ENCODE data around the gene PHETA2. TPM values are rescaled to one million over a fixed set of nuclear protein-coding genes. Genes with fewer than 3 reads are reported as not detected.

Gene PHETA2
- total RNA-seq, 1 experiment from 2014 or later = not detected

- TF ChIP-seq CTCF (IDR thresholded peaks at IDR 0.05; ENCODE audit: unreplicated experiment) = no peak
- no peaks in the 10 kb centered on the region for H3K4me1 Mint-ChIP-seq (ENCODE audit: insufficient read depth, unreplicated experiment)
- DNase-seq (ENCODE audit: unreplicated experiment) = no peak
- no peak overlapping the region for H3K4me3 Mint-ChIP-seq (ENCODE audit: unreplicated experiment)
- peaks cover 13% of the 10 kb centered on the region for H3K27me3 Mint-ChIP-seq (ENCODE audit: insufficient read depth, unreplicated experiment)
- ChIA-PET CTCF (no interaction called here), POLR2A (no interaction called here)
- no peak overlapping the region for H3K27ac Mint-ChIP-seq (ENCODE audit: low read depth, unreplicated experiment)
- BruUV-seq (replicated peaks) = no TSS peak
- peaks cover 8% of the 10 kb centered on the region for H3K9me3 Mint-ChIP-seq (ENCODE audit: unreplicated experiment)
- intact Hi-C loops (cut with micrococcal nuclease) = no loop called here
- H3K36me3 Mint-ChIP-seq (ENCODE audit: insufficient read depth, unreplicated experiment) = no peaks in the 10 kb centered on the region
Observed at GRCh38 chr22:42035256-42035655, 38.8 kb upstream of the PHETA2 start.

- no peak for TF ChIP-seq CTCF (IDR thresholded peaks at IDR 0.05; ENCODE audit: unreplicated experiment)
- H3K27ac Mint-ChIP-seq (ENCODE audit: low read depth, unreplicated experiment) = no peak overlapping the region
- POLR2A ChIA-PET = no interaction called here
- H3K4me1 Mint-ChIP-seq (ENCODE audit: insufficient read depth, unreplicated experiment) = no peaks in the 10 kb centered on the region
- peaks cover 9% of the 10 kb centered on the region for H3K9me3 Mint-ChIP-seq (ENCODE audit: unreplicated experiment)
- no peak overlapping the region for H3K4me3 Mint-ChIP-seq (ENCODE audit: unreplicated experiment)
- H3K27me3 Mint-ChIP-seq (ENCODE audit: insufficient read depth, unreplicated experiment) = peaks cover 13% of the 10 kb centered on the region
- CTCF ChIA-PET = interaction anchor here (0.7 to 0.9 kb wide), 2 partner anchors 31 to 343 kb away, joined by 3 read pairs; no protein-coding TSS in a partner anchor
- H3K36me3 Mint-ChIP-seq (ENCODE audit: insufficient read depth, unreplicated experiment) = no peaks in the 10 kb centered on the region
- intact Hi-C loops (cut with micrococcal nuclease) = no loop called here
- no TSS peak for BruUV-seq (replicated peaks)
- DNase-seq (ENCODE audit: unreplicated experiment) = no peak
Observed at GRCh38 chr22:42039271-42039670, 34.8 kb upstream of the PHETA2 start.

DNA sequence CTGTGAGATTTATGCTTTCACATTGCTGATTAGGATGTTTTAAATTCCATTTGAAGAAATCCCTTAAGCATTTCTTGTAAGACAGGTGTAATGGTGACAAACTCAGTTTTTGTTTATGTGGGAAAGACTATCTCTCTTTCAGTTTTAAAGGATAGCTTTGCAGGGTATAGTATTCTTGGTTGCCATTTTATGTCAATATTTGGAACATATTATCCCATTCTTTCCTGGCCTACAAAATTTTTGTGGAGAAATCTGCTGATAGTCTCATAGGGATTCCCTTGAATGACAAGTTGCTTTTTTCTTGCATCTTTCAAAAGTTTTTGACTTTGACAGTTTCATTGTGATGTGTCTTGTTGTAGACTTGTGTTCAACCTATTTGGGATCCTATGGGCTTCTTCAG is 32.3 kb upstream of the PHETA2 start:
- BruUV-seq (replicated peaks) = no TSS peak
- CTCF ChIA-PET = interaction anchor here (0.9 kb wide), 1 partner anchor 49 kb away, joined by 4 read pairs; the partner anchor contains the start of gene NDUFA6
- H3K27ac Mint-ChIP-seq (ENCODE audit: low read depth, unreplicated experiment) = no peak overlapping the region

GRCh38 chr22:42050641-42051180 is 23.3 kb upstream of the PHETA2 start:
- no peak for TF ChIP-seq CTCF (IDR thresholded peaks at IDR 0.05; ENCODE audit: unreplicated experiment)
- no peaks in the 10 kb centered on the region for H3K9me3 Mint-ChIP-seq (ENCODE audit: unreplicated experiment)
- intact Hi-C loops (cut with micrococcal nuclease) = no loop called here
- no peak for DNase-seq (ENCODE audit: unreplicated experiment)
- BruUV-seq (replicated peaks) = no TSS peak
- no peak overlapping the region for H3K4me3 Mint-ChIP-seq (ENCODE audit: unreplicated experiment)
- POLR2A ChIA-PET = no interaction called here
- no peaks in the 10 kb centered on the region for H3K36me3 Mint-ChIP-seq (ENCODE audit: insufficient read depth, unreplicated experiment)
- CTCF ChIA-PET = no interaction called here
- no peaks in the 10 kb centered on the region for H3K4me1 Mint-ChIP-seq (ENCODE audit: insufficient read depth, unreplicated experiment)
- no peak overlapping the region for H3K27ac Mint-ChIP-seq (ENCODE audit: low read depth, unreplicated experiment)
- no peaks in the 10 kb centered on the region for H3K27me3 Mint-ChIP-seq (ENCODE audit: insufficient read depth, unreplicated experiment)

More for the DNA sequence above, 32.3 kb upstream of the PHETA2 start:
- POLR2A ChIA-PET = no interaction called here
- peaks cover 9% of the 10 kb centered on the region for H3K9me3 Mint-ChIP-seq (ENCODE audit: unreplicated experiment)
- H3K36me3 Mint-ChIP-seq (ENCODE audit: insufficient read depth, unreplicated experiment) = no peaks in the 10 kb centered on the region
- no peaks in the 10 kb centered on the region for H3K4me1 Mint-ChIP-seq (ENCODE audit: insufficient read depth, unreplicated experiment)
- no peak for TF ChIP-seq CTCF (IDR thresholded peaks at IDR 0.05; ENCODE audit: unreplicated experiment)
- DNase-seq (ENCODE audit: unreplicated experiment) = no peak
- H3K4me3 Mint-ChIP-seq (ENCODE audit: unreplicated experiment) = no peak overlapping the region
- intact Hi-C loops (cut with micrococcal nuclease) = no loop called here
- peaks cover 13% of the 10 kb centered on the region for H3K27me3 Mint-ChIP-seq (ENCODE audit: insufficient read depth, unreplicated experiment)

All from MCF 10A (cell line).